Activated naive CD4-positive, alpha-beta T cell treated with anti-CD3 and anti-CD28 coated beads, Interleukin-2, amount 10 ng/mL, durations not matched to agents 7 days and 5 days (primary cell): Measurements from ENCODE around the gene BICDL1.

Source experiments
- CTCF ChIA-PET: fragments of 350-600 bp; sonication (Branson Sonifier 250); formaldehyde crosslinking; loops from one replicate; lab custom pipeline; 2021; ENCODE audit warnings: antibody characterized with exemption; lab: Charles Lee
- DNase-seq: peaks from one replicate; pipeline ENCODE4 v3.0.0-alpha.2; 2020
- H3K27ac Mint-ChIP-seq: one replicate; pipeline ENCODE4 v1.8.0; 2021; ENCODE audit warnings: mild to moderate bottlenecking, moderate library complexity, mixed read lengths
- H3K27me3 Mint-ChIP-seq: one replicate; pipeline ENCODE4 v1.8.0; 2021; ENCODE audit warnings: mild to moderate bottlenecking, mixed read lengths
- H3K36me3 Mint-ChIP-seq: one replicate; pipeline ENCODE4 v1.8.0; 2021; ENCODE audit warnings: mixed read lengths
- H3K4me1 Mint-ChIP-seq: one replicate; pipeline ENCODE4 v1.8.0; 2021; ENCODE audit warnings: mixed read lengths
- H3K4me3 Mint-ChIP-seq: one replicate; pipeline ENCODE4 v1.8.0; 2021; ENCODE audit warnings: mild to moderate bottlenecking, moderate library complexity, mixed read lengths
- H3K9me3 Mint-ChIP-seq: one replicate; pipeline ENCODE4 v1.8.0; 2021; ENCODE audit warnings: mixed read lengths

The BICDL1 gene

GRCh38 chr12:119989731-119990381, 820 bp downstream of the BICDL1 start:
- Mint-ChIP-seq H3K27me3 (peaks cover 6% of the 10 kb centered on the region), H3K4me3 (peak overlapping the region; percentile 85), H3K4me1 (peaks cover 40% of the 10 kb centered on the region), H3K9me3 (no peaks in the 10 kb centered on the region), H3K36me3 (peaks cover 22% of the 10 kb centered on the region), H3K27ac (peak overlapping the region; percentile 86)
- CTCF ChIA-PET = interaction anchor here (0.9 to 2.4 kb wide), 7 partner anchors 11 to 97 kb away, joined by 3 to 13 read pairs (median 3); no protein-coding TSS in a partner anchor
- peak; percentile 87 for DNase-seq

GRCh38 chr12:119990382-119990874, 1.4 kb downstream of the BICDL1 start:
- H3K27me3 Mint-ChIP-seq = peaks cover 4% of the 10 kb centered on the region
- peaks cover 22% of the 10 kb centered on the region for H3K36me3 Mint-ChIP-seq
- peak overlapping the region; percentile 85 for H3K4me3 Mint-ChIP-seq
- peaks cover 40% of the 10 kb centered on the region for H3K4me1 Mint-ChIP-seq
- CTCF ChIA-PET = interaction anchor here (1.1 to 2.4 kb wide), 6 partner anchors 10 to 97 kb away, joined by 3 to 13 read pairs (median 3); no protein-coding TSS in a partner anchor
- no peak for DNase-seq
- peak overlapping the region; percentile 86 for H3K27ac Mint-ChIP-seq
- H3K9me3 Mint-ChIP-seq = no peaks in the 10 kb centered on the region

GRCh38 chr12:119992129-119992705, 3.2 kb downstream of the BICDL1 start:
- Mint-ChIP-seq H3K4me1 (peaks cover 43% of the 10 kb centered on the region), H3K27me3 (peaks cover 4% of the 10 kb centered on the region), H3K27ac (no peak overlapping the region), H3K4me3 (no peak overlapping the region), H3K36me3 (peaks cover 33% of the 10 kb centered on the region), H3K9me3 (no peaks in the 10 kb centered on the region)
- DNase-seq = no peak
- CTCF ChIA-PET = no interaction called here

GRCh38 chr12:119994892-119995658, 6.0 kb downstream of the BICDL1 start:
- no peak for DNase-seq
- H3K4me1 Mint-ChIP-seq = peaks cover 33% of the 10 kb centered on the region
- CTCF ChIA-PET = no interaction called here
- no peaks in the 10 kb centered on the region for H3K9me3 Mint-ChIP-seq
- no peak overlapping the region for H3K27ac Mint-ChIP-seq
- H3K27me3 Mint-ChIP-seq = no peaks in the 10 kb centered on the region
- H3K36me3 Mint-ChIP-seq = peaks cover 51% of the 10 kb centered on the region
- H3K4me3 Mint-ChIP-seq = no peak overlapping the region

DNA sequence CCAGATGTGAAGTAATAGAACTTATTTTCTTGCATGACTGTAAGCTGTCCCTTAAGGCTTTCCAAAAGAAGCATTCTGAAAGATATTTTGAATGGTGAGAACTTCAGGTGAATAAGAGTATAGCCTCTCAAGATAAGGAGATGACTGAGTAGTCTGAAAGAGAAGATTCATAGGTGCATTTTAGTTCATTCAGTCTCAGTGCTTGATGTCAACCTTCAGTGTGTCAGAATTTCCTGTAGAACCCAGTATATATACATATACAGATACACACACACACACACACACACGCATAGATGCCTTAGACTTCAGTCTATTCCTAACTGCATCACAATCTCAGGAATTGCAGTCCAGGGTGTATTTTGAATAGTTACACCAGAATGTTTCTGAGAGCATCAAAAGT, 7.4 kb downstream of the BICDL1 start:
- DNase-seq = no peak
- CTCF ChIA-PET = no interaction called here
- Mint-ChIP-seq H3K9me3 (no peaks in the 10 kb centered on the region), H3K27me3 (no peaks in the 10 kb centered on the region), H3K4me1 (peaks cover 20% of the 10 kb centered on the region), H3K4me3 (no peak overlapping the region), H3K27ac (peak overlapping the region; percentile 35), H3K36me3 (peaks cover 56% of the 10 kb centered on the region)

GRCh38 chr12:119998471-119999245, 9.6 kb downstream of the BICDL1 start:
- CTCF ChIA-PET = interaction anchor here (0.9 to 1.5 kb wide), 2 partner anchors 10 to 89 kb away, joined by 3 to 4 read pairs; partner anchors contain the start of gene BICDL1
- no peak overlapping the region for H3K4me3 Mint-ChIP-seq
- DNase-seq = no peak
- H3K27ac Mint-ChIP-seq = no peak overlapping the region
- peaks cover 56% of the 10 kb centered on the region for H3K36me3 Mint-ChIP-seq
- H3K9me3 Mint-ChIP-seq = no peaks in the 10 kb centered on the region
- H3K4me1 Mint-ChIP-seq = peaks cover 7% of the 10 kb centered on the region
- H3K27me3 Mint-ChIP-seq = no peaks in the 10 kb centered on the region

- peaks cover 18% of the 10 kb centered on the region for H3K4me1 Mint-ChIP-seq
- no peaks in the 10 kb centered on the region for H3K27me3 Mint-ChIP-seq
- no peak overlapping the region for H3K4me3 Mint-ChIP-seq
- no peak overlapping the region for H3K27ac Mint-ChIP-seq
- CTCF ChIA-PET = interaction anchor here (1.6 kb wide), 2 partner anchors 9 to 10 kb away, joined by 3 to 4 read pairs; no protein-coding TSS in a partner anchor
- DNase-seq = no peak
- H3K36me3 Mint-ChIP-seq = peaks cover 54% of the 10 kb centered on the region
- H3K9me3 Mint-ChIP-seq = no peaks in the 10 kb centered on the region
These were observed 11.5 kb downstream of the BICDL1 start for GRCh38 chr12:120000556-120000955.

GRCh38 chr12:120006258-120006975, 17.4 kb downstream of the BICDL1 start:
- DNase-seq = peak; percentile 29
- H3K27ac Mint-ChIP-seq = peak overlapping the region; percentile 94
- peaks cover 68% of the 10 kb centered on the region for H3K4me1 Mint-ChIP-seq
- CTCF ChIA-PET = interaction anchor here (0.9 to 2.1 kb wide), 6 partner anchors 9 to 81 kb away, joined by 3 to 10 read pairs (median 4); no protein-coding TSS in a partner anchor
- H3K36me3 Mint-ChIP-seq = peaks cover 34% of the 10 kb centered on the region
- H3K27me3 Mint-ChIP-seq = no peaks in the 10 kb centered on the region
- no peaks in the 10 kb centered on the region for H3K9me3 Mint-ChIP-seq
- peak overlapping the region; percentile 30 for H3K4me3 Mint-ChIP-seq

- Mint-ChIP-seq H3K4me1 (peaks cover 76% of the 10 kb centered on the region), H3K9me3 (no peaks in the 10 kb centered on the region), H3K27ac (peak overlapping the region; percentile 94), H3K4me3 (peak overlapping the region; percentile 30), H3K36me3 (peaks cover 34% of the 10 kb centered on the region), H3K27me3 (no peaks in the 10 kb centered on the region)
- DNase-seq = peak; percentile 85
- CTCF ChIA-PET = interaction anchor here (0.9 to 2.1 kb wide), 5 partner anchors 8 to 80 kb away, joined by 3 to 10 read pairs (median 3); no protein-coding TSS in a partner anchor
These were observed 18.2 kb downstream of the BICDL1 start for GRCh38 chr12:120007272-120007671.

DNA sequence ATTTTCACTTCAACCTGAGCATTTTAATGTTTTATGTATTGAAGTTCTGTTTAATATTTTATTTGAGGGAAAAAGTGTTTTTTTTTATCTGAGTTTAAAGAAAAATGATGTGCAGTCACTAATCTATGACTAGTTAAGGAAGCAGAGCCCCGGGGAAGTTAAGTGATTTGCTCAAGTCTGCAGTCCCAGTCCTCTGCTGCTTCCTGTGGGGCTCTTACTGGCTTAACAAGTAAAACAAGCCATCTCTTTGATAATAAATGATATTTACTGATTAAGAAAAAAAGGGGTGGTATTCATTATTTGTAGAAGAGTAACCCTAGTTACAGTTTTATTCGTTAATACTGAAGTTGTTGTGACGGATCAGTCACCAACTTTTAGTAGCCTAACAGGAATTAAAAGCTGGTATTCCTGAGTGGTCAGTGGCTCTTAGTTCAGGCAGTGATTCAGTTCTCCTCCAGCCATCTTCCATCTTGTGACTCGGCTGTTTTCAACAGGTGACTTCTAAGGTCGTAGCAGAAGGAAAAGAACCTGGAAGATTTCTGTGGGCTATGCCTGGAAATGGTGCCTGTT, 21.7 kb downstream of the BICDL1 start:
- CTCF ChIA-PET = interaction anchor here (0.6 to 1.1 kb wide), 3 partner anchors 20 to 178 kb away, joined by 3 read pairs; partner anchors contain the start of gene BICDL1
- Mint-ChIP-seq H3K4me1 (peaks cover 94% of the 10 kb centered on the region), H3K9me3 (no peaks in the 10 kb centered on the region), H3K36me3 (peaks cover 34% of the 10 kb centered on the region), H3K27me3 (no peaks in the 10 kb centered on the region), H3K27ac (peak overlapping the region; percentile 98), H3K4me3 (no peak overlapping the region)
- DNase-seq = peak; percentile 43

GRCh38 chr12:120012067-120012621, 23.1 kb downstream of the BICDL1 start:
- H3K27ac Mint-ChIP-seq = peak overlapping the region; percentile 98
- peak overlapping the region; percentile 26 for H3K4me3 Mint-ChIP-seq
- H3K27me3 Mint-ChIP-seq = no peaks in the 10 kb centered on the region
- H3K9me3 Mint-ChIP-seq = no peaks in the 10 kb centered on the region
- CTCF ChIA-PET = interaction anchor here (0.6 kb wide), 1 partner anchor 66 kb away, joined by 3 read pairs; no protein-coding TSS in a partner anchor
- peaks cover 86% of the 10 kb centered on the region for H3K4me1 Mint-ChIP-seq
- H3K36me3 Mint-ChIP-seq = peaks cover 40% of the 10 kb centered on the region
- peak; percentile 76 for DNase-seq

DNA sequence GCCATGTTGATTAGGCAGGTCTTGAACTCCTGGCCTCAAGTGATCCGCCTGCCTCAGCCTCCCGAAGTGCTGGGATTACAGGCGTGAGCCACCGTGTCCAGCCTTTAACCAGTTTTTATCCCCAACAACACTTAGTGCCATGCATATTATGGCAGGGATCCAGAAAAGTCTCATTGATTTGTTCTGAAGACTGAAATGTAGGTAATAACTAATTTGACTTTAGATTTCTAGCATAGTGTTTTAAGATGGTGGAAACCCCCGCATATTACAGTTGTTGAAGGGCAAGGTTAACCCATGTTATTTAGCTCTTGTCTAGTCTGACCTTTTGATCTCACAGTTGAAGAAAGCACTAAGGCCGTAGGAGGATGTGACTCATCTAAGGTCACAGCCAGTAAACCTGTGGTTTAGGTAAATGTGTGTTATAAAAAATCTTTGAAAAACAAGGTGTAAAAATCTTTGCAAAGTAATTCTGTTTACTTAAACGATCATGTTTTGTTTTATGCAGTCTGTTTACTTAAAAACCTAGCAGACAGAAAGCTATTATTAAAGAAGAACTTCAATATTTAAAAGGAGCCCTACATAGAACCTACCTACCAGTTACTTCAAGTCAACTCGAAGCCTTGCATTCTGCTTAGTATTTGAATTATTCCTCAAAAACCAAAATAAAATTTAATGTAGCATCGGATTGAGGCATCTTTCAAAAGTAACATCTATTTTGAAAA, 24.8 kb downstream of the BICDL1 start:
- Mint-ChIP-seq H3K9me3 (no peaks in the 10 kb centered on the region), H3K4me3 (peak overlapping the region; percentile 44), H3K36me3 (peaks cover 38% of the 10 kb centered on the region), H3K27ac (peak overlapping the region; percentile 98), H3K4me1 (peaks cover 77% of the 10 kb centered on the region), H3K27me3 (no peaks in the 10 kb centered on the region)
- peak; percentile 61 for DNase-seq
- CTCF ChIA-PET = no interaction called here
